Measurements from ENCODE around the gene ANO1. TPM values are rescaled to one million over a fixed set of nuclear protein-coding genes. Genes with fewer than 3 reads are reported as not detected.

The ANO1 gene
- total and polyA plus RNA-seq, 2 of the 8 experiments (the other 6 are each of a cell fraction or from before 2014, with no cell fraction given): 4.7 to 5.0 TPM

- no peak for TF ChIP-seq E2F6 (IDR thresholded peaks at IDR 0.05)
- no peak for TF ChIP-seq CHD2 (IDR thresholded peaks at IDR 0.05; ENCODE audit: low read length)
- TF ChIP-seq CHD1 (IDR thresholded peaks at IDR 0.05; ENCODE audit: low read depth, low read length): no peak
- TF ChIP-seq, protein P1, sequence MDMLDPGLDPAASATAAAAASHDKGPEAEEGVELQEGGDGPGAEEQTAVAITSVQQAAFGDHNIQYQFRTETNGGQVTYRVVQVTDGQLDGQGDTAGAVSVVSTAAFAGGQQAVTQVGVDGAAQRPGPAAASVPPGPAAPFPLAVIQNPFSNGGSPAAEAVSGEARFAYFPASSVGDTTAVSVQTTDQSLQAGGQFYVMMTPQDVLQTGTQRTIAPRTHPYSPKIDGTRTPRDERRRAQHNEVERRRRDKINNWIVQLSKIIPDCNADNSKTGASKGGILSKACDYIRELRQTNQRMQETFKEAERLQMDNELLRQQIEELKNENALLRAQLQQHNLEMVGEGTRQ (IDR thresholded peaks at IDR 0.05; ENCODE audit: low read length): no peak
Observed at GRCh38 chr11:70124321-70125000, 46.3 kb downstream of the ANO1 start (continued).
